ENCODE measurements around the gene KIF13A.
"Not testable (repeated sequence)": the region's sequence is repeated elsewhere in the genome, so short reads cannot be mapped to it uniquely, and the experiment has no call there.

KIF13A gene

GRCh38 chr6:17900011-17900410, 87.4 kb downstream of the KIF13A start:
- DNase-seq (ENCODE audit: low read depth, low spot score) = no peak

GRCh38 chr6:17899491-17899890, 87.9 kb downstream of the KIF13A start:
- no peak for DNase-seq (ENCODE audit: low read depth, low spot score)

GRCh38 chr6:17897681-17898080, 89.8 kb downstream of the KIF13A start:
- DNase-seq (ENCODE audit: low read depth, low spot score) = no peak

GRCh38 chr6:17894905-17895304, 92.5 kb downstream of the KIF13A start:
- DNase-seq (ENCODE audit: low read depth, low spot score) = no peak

- DNase-seq (ENCODE audit: low read depth, low spot score) = no peak
Measured at GRCh38 chr6:17894191-17894590, 93.2 kb downstream of the KIF13A start.

GRCh38 chr6:17892097-17892686, 95.2 kb downstream of the KIF13A start:
- DNase-seq (ENCODE audit: low read depth, low spot score) = no peak

- DNase-seq (ENCODE audit: low read depth, low spot score) = no peak
Measured at GRCh38 chr6:17890309-17890708, 97.1 kb downstream of the KIF13A start.

- not testable (repeated sequence) for DNase-seq (ENCODE audit: low read depth, low spot score)
Measured at GRCh38 chr6:17889777-17890176, 97.7 kb downstream of the KIF13A start.

- no peak for DNase-seq (ENCODE audit: low read depth, low spot score)
Measured at GRCh38 chr6:17886891-17887290, 100.5 kb downstream of the KIF13A start.

- no peak for DNase-seq (ENCODE audit: low read depth, low spot score)
Measured at GRCh38 chr6:17885889-17886576, 101.4 kb downstream of the KIF13A start.

GRCh38 chr6:17884498-17885478, 102.6 kb downstream of the KIF13A start:
- DNase-seq (ENCODE audit: low read depth, low spot score) = no peak

GRCh38 chr6:17883665-17884497, 103.6 kb downstream of the KIF13A start:
- DNase-seq (ENCODE audit: low read depth, low spot score) = no peak

- DNase-seq (ENCODE audit: low read depth, low spot score) = no peak
Measured at GRCh38 chr6:17881085-17881858, 106.2 kb downstream of the KIF13A start.

- DNase-seq (ENCODE audit: low read depth, low spot score) = no peak
Measured at GRCh38 chr6:17879184-17879583, 108.3 kb downstream of the KIF13A start.

GRCh38 chr6:17878734-17879133, 108.7 kb downstream of the KIF13A start:
- no peak for DNase-seq (ENCODE audit: low read depth, low spot score)

- no peak for DNase-seq (ENCODE audit: low read depth, low spot score)
Measured at GRCh38 chr6:17877895-17878440, 109.5 kb downstream of the KIF13A start.

GRCh38 chr6:17877196-17877894, 110.1 kb downstream of the KIF13A start:
- no peak for DNase-seq (ENCODE audit: low read depth, low spot score)

GRCh38 chr6:17874753-17875152, 112.7 kb downstream of the KIF13A start:
- no peak for DNase-seq (ENCODE audit: low read depth, low spot score)

- DNase-seq (ENCODE audit: low read depth, low spot score) = no peak
Measured at GRCh38 chr6:17872908-17873307, 114.5 kb downstream of the KIF13A start.

GRCh38 chr6:17871836-17872235, 115.6 kb downstream of the KIF13A start:
- no peak for DNase-seq (ENCODE audit: low read depth, low spot score)

Data from smooth muscle cell of the brain vasculature (primary cell).